GM12891 (cell line): ENCODE measurements around the gene CATSPER3.

Experiments used
- DNase-seq: peaks from one replicate; pipeline ENCODE4 v3.0.0; 2011; ENCODE audit warnings: low spot score; ENCODE audit not compliant: insufficient read length
- FAIRE-seq: peaks from 2 replicates; lab custom pipeline; 2011; peaks lifted over from hg19 to GRCh38; lab: Jason Lieb, UNC
- PAX5 ChIP-seq: IDR thresholded peaks from 2 replicates; pipeline ENCODE4 v1.6.1; 2011; ENCODE audit warnings: low read length, moderate library complexity, mild to moderate bottlenecking; ENCODE audit not compliant: insufficient read depth, severe bottlenecking
- POLR2A ChIP-seq: IDR thresholded peaks from 2 replicates; pipeline ENCODE4 v1.6.1; 2011; ENCODE audit warnings: low read depth, low read length, control low read depth
- POLR2AphosphoS5 ChIP-seq: IDR thresholded peaks from 2 replicates; pipeline ENCODE4 v1.6.1; 2011; ENCODE audit warnings: low read depth, low read length, control low read depth
- POU2F2 ChIP-seq: IDR thresholded peaks from 2 replicates; pipeline ENCODE4 v1.6.1; 2011; ENCODE audit warnings: low read depth, mild to moderate bottlenecking, control low read depth, low read length, moderate library complexity
- SPI1 ChIP-seq: IDR thresholded peaks from 2 replicates; pipeline ENCODE4 v1.6.1; 2011; ENCODE audit warnings: low read depth, low read length, control low read depth
- TAF1 ChIP-seq: IDR thresholded peaks from 2 replicates; pipeline ENCODE4 v1.6.1; 2011; ENCODE audit warnings: low read depth, low read length, control low read depth

Gene CATSPER3

GRCh38 chr5:135048930-135049329, 81.2 kb downstream of the CATSPER3 start:
- TF ChIP-seq POLR2A (no peak), TAF1 (no peak), POU2F2 (no peak), POLR2AphosphoS5 (no peak), PAX5 (no peak), SPI1 (no peak)
- DNase-seq (no peak), FAIRE-seq (no peak)

DNA sequence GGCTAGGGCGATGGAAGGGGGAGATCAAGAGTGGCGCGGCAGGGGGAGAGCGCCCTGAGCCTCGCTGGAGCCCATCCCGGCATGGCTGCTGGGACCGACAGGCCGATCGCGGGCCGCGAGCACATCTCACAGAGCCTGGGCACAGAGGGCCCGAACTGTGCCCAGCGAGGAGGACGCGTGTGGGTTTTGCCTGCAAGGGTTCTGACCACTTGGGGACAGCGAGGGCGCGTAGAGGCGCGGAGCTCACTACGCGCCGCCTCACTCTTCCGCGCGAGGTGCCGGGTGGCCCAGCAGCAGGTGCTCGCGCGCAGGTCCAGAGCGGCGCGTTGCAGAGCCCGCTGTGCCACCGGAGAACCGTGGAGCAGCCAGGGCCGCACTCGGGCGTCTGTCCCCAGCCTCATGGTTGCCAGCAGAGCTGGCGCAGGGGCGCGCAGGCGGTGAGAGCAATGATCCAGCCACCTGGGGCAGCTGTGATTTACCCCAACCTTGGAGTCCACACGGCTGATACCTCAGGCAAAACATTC, 82.6 kb downstream of the CATSPER3 start:
- FAIRE-seq (no peak), DNase-seq (no peak)
- TF ChIP-seq PAX5 = no peak

DNA sequence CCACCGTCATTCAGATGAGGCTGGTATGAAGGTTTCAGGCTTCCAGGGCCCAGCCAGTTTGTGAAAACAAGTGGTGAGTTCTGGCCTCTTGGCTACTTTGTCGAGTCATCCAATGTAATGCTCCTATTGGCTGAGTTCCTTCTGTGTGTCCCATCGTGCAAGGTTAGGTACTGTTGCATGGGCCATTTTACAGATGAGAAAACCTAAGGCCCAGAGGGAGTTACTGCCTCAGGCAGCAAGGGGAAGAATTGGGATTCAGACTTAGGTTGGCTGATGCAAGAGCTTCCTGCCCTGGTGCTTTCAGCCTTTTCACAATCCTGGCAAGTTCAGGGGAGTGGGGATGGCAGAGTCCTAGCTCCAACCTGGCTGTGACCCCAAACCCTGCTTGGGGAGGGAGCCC, 83.7 kb downstream of the CATSPER3 start:
- DNase-seq (no peak), FAIRE-seq (no peak)
- TF ChIP-seq POU2F2 = no peak

GRCh38 chr5:135051872-135052271, 84.2 kb downstream of the CATSPER3 start:
- DNase-seq = no peak
- FAIRE-seq = no peak
- no peak for TF ChIP-seq POLR2A
- TF ChIP-seq POU2F2 = no peak
- no peak for TF ChIP-seq TAF1
- TF ChIP-seq SPI1 = no peak
- no peak for TF ChIP-seq PAX5
- no peak for TF ChIP-seq POLR2AphosphoS5

DNA sequence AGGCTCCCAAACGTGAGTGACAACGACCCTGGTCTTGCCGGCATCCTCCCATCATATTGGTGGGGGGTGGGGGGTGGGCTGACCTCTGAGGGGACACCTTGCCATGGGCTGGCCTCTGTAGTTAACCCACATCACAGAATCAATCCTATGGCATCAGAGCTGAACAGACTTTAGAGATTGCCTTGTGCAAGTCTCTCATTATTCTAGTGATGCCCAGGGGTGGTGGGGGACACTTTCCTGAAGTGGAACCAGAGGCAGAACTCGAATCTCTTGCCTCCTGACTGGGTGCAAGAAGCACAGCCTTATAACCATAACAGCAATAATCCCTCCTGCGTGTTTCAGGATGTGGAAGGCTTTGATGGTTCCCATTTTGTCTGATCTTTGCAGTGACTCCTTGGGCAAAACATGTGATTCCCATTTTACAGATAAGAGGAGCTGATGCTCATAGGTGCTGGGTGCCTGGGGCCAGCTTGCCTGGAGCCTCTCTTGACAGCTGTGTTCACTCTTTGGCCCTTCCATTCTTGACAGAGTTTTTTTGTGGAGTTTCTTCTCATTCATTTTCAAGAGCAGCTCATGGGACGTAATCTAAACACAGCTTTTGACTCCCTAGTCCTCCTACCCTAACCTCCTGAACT, 84.9 kb downstream of the CATSPER3 start:
- FAIRE-seq = no peak
- DNase-seq = no peak
- no peak for TF ChIP-seq POLR2AphosphoS5
- TF ChIP-seq POLR2A = no peak
- TF ChIP-seq SPI1 = no peak
- TF ChIP-seq TAF1 = no peak
- no peak for TF ChIP-seq PAX5
- no peak for TF ChIP-seq POU2F2

DNA sequence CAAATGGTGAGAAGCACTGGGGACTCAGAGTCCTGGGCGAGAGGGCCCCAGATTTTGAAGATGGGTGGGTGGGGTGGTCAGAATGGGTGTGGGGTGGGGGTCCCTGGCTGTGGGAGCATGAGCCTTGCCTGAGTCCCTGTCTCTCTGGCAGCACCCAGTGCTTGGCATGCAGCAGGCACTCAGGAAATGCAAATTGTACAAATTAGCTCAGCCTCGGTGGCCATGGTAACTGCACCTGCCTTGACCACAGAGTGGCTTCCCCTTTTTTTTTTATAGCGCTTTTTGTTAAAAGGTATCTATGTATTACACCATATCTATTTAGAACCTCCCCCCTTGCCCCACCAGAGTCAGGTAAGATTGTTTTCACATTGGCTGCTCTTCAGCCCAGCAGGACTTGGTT, 85.6 kb downstream of the CATSPER3 start:
- TF ChIP-seq PAX5 (no peak), POU2F2 (peak; percentile 82; the same call in 1 of the 2 replicates), POLR2A (no peak), TAF1 (no peak), SPI1 (peak; percentile 90), POLR2AphosphoS5 (no peak)
- DNase-seq = peak; percentile 71
- FAIRE-seq = peak; percentile 72

DNA sequence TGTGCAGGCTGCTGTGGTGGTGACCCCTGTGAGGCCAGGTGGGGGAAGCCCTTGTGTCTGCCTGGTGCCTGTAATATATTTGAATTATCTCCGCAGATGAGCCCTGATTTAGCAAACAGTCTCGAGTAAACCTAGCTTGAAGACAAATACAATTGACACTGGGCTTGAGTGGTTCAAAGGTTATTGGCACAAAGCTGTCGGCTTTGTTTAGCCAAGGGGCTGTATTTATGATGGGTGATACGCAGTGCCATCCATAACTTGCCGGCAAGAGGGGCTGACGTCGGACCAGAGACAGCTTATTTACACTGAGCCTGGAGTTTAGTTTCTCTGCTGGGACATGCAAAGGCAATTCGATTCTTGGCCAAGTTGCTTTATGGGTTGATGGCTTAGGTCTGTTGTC, 86.3 kb downstream of the CATSPER3 start:
- no peak for TF ChIP-seq POLR2AphosphoS5
- TF ChIP-seq POU2F2 = no peak
- TF ChIP-seq SPI1 = no peak
- TF ChIP-seq PAX5 = no peak
- no peak for TF ChIP-seq TAF1
- TF ChIP-seq POLR2A = no peak
- DNase-seq = no peak
- no peak for FAIRE-seq

DNA sequence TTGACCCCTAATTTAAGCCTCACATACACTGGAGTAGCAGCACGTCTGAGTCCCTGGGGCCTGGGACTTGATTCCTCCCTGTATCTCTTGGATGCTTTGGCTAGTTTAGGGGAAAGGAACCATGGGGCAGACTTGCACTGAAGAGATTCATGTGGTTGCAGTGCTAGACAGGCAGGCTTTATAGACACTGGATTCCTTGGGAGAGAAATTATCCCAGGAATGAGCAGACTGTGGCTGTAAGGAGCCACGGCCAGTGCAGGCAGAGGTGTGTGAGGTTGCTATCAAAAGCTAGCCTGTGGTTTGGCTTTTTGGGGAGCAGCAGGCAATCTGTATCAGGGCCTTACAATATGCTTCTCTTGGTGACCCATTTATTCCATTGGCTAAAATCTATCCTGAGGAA, 86.8 kb downstream of the CATSPER3 start:
- FAIRE-seq = no peak
- no peak for TF ChIP-seq POLR2A
- TF ChIP-seq POU2F2 = no peak
- TF ChIP-seq POLR2AphosphoS5 = no peak
- no peak for TF ChIP-seq TAF1
- TF ChIP-seq SPI1 = no peak
- no peak for TF ChIP-seq PAX5

GRCh38 chr5:135055396-135055795, 87.7 kb downstream of the CATSPER3 start:
- no peak for FAIRE-seq
- no peak for TF ChIP-seq POLR2AphosphoS5
- DNase-seq = no peak

More for the DNA sequence above, 86.8 kb downstream of the CATSPER3 start:
- DNase-seq = no peak

DNA sequence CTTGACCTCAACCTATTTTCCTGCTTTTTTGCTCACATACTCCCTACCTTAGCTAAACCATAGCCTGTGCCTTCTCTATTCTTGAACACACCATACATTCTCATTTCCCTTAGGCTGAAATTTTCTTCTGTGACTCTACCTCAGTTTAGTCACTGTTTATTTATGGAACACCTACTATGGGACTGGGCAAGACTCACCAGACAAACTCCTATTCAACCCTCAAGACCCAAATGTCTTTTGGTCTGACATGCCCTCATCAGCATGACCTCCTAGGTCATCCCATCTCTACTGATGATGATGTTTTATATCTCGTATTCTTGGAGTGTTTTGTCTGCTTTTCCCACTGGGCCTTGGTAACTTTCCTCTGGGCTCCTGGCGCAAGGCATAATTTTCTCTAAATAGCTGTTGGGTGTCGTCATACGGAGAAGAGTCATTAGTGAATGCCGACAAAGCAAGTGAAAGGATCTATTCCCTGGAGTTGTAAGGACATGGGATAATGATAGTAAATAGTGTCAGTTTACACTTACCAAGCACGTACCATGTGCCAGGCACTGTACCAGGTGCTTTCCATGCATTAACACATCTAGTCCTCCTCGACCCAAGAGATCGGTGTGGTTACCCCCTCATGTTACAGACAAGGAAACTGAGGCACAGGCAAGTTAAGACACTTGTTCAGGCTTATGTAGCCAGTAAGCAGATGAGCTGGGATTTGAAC, 88.8 kb downstream of the CATSPER3 start:
- no peak for FAIRE-seq
- DNase-seq = no peak
- TF ChIP-seq POLR2AphosphoS5 = no peak
- no peak for TF ChIP-seq PAX5
- TF ChIP-seq POLR2A = no peak
- TF ChIP-seq POU2F2 = no peak
- TF ChIP-seq SPI1 = no peak
- TF ChIP-seq TAF1 = no peak
